ENCODE measurements around the gene IFRD1.

IFRD1 gene

DNA sequence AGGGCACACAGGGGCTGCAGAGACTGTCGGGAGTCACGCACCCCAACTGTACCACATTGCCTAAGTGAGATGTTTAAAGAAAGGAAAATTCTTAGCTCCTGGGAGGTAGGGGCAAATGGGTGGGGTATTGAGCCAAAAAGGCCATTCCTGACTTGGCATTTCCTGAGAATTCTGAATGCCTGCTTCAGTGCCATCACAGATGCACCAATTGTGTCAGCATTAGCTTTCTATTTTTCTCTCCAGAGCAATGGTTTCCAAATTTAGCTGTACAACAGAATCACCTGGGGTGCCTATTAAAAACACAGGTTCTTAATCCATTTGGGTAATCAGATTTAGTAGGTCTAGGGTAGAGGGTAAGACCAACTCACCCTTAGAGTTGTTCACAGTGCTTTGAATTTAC is 73.6 kb downstream of the IFRD1 start:
- no peak for DNase-seq
